Activated CD4-positive, CD25-positive, alpha-beta regulatory T cell treated with anti-CD3 and anti-CD28 coated beads, Interleukin-2, amount 50 U/mL, for 72 hours (primary cell): Measurements from ENCODE around the gene GLCCI1.
"Not testable (repeated sequence)": the region's sequence is repeated elsewhere in the genome, so short reads cannot be mapped to it uniquely, and the experiment has no call there.

Experiments used
- DNase-seq: peaks from one replicate; pipeline ENCODE4 v3.0.0; 2021

The GLCCI1 gene

DNA sequence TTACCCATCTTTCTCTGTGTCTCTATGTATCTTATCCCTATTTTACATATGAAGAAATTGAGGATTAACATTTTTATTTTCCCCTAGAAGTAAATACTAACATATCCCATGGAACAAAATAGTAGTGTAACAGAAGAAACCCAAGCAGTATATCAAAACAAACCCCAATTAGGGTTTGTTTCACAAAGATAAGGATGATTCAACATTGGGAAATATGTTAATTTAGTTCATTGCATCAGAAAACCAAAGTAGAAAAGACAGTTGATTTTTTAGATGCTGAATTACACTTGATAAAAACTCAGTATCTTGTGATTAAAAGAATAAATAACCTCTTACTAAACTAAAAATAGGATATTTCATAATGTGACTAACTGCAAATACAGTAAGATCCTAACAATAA lies 87.8 kb downstream of the GLCCI1 start:
- DNase-seq, result no peak

DNA sequence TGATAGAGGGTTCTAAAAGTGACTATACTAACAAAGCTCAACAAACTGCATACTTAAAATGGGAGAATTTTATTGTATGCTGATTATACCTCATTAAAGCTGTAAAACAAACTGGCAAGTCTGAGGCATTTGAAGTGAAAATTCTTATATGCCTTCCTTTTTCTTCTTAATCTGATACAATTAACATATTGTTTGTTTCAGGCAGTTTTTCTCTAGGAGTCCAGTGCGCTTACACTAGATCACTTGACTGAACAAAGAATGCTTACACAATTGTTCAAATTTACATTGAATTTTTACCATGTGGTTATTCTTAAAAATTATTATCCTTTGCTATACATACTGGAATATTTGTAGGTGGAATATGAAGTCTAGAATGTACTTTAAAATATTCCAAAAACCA lies 89.0 kb downstream of the GLCCI1 start:
- no peak for DNase-seq

DNA sequence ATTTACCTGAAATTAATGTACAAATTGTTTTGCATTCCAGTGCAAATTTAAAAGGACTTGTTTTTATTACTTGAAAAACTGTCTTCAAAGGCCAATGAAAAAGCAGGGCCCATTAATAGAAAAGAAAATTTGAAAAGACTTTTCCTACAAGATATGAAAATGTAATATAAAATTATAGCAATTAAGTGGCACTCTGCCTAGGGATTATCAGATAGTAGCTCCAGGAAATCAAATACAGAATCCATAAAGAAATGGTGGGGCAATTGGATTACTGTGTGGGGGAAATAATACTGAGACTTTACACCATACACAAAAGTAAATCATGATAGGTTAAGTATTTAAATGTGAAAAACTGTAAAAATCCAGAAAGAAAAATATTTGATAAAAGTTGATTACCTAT lies 89.7 kb downstream of the GLCCI1 start:
- DNase-seq, result no peak

GRCh38 chr7:8058852-8059251 lies 90.3 kb downstream of the GLCCI1 start:
- DNase-seq, result no peak

- DNase-seq, result no peak
Observed at GRCh38 chr7:8060241-8060640, 91.6 kb downstream of the GLCCI1 start.

- not testable (repeated sequence) for DNase-seq
Observed at GRCh38 chr7:8063300-8063699, 94.7 kb downstream of the GLCCI1 start.

DNA sequence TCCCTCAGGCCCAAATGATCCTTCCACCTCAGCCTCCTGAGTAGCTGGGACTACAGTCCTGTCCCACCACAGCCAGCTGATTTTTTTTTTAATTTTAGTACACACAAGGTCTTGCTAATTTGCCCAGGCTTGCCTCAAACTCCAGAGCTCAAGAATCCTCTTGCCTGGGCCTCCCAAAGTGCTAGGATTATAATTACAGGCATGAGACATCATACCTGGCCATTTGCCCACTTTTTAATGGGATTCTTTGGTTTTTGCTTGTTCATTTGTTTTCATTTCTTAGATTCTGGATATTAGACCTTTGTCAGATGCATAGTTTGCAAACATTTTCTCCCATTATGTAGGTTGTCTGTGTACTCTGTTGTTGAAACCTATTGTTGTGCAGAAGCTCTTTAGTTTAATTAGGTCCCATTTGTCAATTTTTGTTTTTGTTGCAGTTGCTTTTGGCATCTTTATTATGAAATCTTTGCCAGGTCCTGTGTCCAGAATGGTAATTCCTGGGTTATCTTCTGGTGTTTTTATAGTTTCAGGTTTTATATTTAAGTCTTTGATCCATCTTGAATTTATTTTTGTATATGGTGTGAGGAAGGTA lies 95.2 kb downstream of the GLCCI1 start:
- no peak for DNase-seq

GRCh38 chr7:8064828-8065227 lies 96.2 kb downstream of the GLCCI1 start:
- no peak for DNase-seq

- DNase-seq, result no peak
Observed at GRCh38 chr7:8065356-8065813, 96.8 kb downstream of the GLCCI1 start.

- no peak for DNase-seq
Observed at GRCh38 chr7:8068892-8069686, 100.5 kb downstream of the GLCCI1 start.

DNA sequence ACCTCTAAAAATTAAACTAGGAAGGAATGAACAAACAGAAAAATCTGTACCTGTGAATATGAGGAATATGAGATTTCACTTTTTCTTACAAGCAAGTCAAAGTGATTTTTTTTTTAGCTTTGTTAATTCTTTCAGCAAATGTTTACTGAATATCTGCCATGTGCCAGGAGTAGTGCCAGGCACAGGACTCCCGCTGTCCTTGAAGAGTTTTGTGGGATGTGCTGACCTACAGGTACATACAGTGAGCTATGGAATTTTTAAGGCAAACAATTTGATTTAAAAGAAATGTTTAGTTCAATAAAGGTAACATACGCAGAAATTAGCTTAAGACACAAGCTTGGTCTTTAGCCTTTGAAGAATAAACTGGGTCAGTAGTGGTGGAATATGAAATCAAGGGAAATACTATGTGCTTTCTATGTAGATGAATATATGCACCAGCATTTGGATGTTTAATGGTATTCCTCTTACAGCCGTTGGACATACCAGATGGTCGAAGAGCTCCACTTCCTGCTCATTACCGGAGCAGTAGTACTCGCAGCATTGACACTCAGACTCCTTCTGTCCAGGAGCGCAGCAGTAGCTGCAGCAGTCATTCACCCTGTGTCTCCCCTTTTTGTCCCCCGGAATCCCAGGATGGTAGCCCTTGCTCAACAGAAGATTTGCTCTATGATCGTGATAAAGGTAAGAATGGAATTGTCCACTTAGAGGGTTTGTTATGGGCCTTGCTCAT lies 102.0 kb downstream of the GLCCI1 start:
- DNase-seq, result no peak

DNA sequence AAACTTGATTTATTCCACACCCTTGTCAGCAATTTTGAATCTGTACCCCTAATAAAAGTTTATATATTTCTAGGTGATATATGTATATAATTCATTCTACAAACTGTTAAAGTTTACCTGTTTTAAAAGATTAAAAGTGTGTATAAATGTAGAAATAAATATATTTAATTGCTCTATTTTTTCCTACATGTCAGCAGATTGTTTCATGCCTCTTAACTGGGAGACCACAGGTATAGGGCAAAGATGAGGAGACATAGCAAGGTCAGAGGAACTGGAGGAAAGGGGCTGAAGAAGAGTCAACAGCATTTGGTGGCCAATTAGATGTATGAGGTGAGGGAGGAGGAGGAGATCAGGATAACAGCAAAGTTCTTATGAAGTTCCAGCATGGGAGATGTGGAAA lies 109.8 kb downstream of the GLCCI1 start:
- no peak for DNase-seq

DNA sequence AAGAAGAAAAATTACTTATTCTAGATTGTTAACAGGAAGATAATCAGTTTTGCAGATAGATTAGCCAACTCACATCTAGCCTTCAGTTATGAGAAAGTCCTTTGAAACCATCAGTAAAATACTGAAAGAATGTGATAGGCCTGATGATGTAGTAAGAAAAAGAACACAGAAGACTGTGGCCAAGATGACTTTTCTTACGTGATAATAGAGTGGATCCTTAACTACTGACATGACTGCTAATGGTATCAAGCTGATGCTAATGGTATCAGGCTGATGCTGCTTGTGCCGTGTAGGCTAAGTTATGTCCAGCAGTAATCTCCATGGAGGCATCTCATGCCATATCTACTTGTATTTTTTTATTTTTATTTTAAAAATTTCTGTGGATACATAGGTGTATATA lies 114.2 kb downstream of the GLCCI1 start:
- DNase-seq, result no peak

GRCh38 chr7:8084836-8085235 lies 116.2 kb downstream of the GLCCI1 start:
- no peak for DNase-seq

- DNase-seq, result no peak
Observed at GRCh38 chr7:8085420-8085819, 116.8 kb downstream of the GLCCI1 start.

DNA sequence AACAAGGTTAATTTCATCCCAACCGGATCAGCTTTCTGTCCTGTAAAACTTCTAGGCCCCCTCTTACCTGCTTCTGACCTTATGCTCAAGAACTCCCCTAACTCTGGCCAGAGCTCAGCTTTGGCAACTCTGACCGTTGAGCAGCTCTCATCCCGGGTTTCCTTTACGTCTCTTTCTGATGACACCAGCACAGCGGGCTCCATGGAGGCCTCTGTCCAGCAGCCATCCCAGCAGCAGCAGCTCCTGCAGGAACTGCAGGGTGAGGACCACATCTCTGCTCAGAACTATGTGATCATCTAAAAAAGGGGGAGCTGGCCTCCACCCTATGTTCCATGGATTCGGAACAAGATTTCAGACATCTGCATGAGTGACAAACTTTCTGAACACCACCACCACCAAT lies 117.6 kb downstream of the GLCCI1 start:
- no peak for DNase-seq

- DNase-seq, result no peak
Observed at GRCh38 chr7:8089036-8089780, 120.6 kb downstream of the GLCCI1 start.

DNA sequence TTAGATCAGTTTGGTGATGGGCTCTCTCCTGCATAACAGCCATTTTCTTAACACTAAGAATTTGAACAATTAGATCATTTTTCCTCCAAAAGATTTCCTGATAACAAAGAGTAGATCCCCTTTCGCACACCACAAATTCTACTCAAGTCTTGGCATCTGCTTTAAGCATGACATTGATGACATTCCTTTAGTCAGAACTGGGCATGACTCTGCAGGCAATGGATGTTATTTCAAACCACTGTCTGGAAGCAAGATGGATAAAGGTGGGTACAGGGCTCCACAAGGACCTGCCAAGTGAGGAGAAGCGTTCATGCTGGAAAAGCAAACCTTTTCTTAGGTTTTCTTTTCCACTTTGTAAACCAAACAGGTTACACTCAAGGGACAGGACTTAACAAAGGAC lies 123.5 kb downstream of the GLCCI1 start:
- no peak for DNase-seq

DNA sequence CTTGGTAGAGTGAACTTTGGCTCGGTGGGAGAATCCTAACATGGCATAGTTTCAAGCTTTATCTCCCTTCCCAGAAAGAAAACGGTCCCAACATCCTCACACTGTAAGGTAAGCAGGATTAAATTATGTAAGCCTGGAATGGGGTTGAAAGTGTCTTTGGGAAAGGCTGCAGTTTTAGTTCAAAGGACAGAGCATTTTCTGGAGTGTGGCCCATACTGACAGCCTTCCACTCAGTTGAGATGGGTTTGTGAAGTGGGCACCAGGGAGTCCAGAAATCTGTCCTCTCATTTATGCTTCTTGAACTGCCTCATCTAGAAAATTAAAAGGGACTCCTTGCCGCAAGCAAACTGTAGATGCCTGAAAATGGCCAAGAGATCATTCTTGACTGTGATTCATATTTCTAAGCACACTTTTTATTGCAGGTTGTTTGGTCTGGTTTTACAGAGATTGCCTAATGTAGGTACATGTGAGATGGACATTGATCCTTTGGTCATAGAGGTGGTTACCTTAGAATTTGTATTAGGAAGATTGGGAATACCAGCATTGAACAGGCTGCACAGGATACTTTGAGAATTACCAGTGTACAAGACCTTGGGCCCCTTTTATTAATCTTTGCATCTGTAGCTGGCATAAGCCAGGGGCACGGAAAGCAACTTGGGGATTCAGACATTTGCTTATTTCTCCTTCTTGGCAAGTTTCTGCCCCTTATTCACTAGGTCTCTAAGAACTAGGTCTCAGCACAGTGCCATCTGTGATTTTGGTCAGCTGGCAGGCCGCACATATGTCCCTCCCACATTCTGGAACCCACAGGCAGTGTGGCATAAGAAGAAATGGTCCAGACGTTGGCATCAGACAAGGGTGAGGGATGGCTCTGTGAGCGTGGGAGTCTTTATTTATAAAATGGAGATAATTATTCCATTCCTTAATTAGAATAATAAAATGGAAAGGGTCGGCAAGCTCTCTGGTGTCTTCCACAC lies 125.9 kb downstream of the GLCCI1 start:
- no peak for DNase-seq

DNA sequence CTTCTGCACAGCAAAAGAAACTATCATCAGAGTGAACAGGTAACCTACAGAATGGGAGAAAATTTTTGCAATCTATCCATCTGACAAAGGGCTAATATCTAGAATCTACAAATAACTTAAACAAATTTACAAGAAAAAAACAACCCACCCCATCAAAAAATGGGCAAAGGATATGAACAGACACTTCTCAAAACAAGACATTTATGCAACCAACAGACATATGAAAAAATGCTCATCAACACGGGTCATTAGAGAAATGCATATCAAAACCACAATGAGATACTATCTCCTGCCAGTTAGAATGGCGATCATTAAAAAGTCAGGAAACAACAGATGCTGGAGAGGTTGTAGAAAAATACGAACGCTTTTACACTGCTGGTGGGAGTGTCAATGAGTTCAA lies 132.7 kb downstream of the GLCCI1 start:
- not testable (repeated sequence) for DNase-seq

DNA sequence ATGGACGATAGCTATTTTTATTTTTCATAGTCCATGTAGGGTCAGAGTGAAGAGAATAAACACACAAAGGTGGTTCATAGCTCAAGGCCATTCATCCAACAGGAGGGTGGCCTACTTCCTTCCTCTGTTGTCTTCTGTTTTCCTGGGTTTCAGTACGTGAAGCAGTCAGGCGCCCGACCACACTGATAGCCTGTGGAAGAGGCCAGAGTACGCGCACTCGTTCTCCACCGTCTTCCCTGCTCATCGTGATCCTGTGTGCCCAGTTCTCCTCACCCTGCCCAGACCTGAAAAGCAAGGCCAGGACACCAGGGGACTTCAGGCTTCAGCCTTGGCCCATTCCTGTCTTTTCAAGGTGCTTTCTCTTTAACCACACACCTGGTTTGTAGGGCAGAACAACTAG lies 134.7 kb downstream of the GLCCI1 start:
- DNase-seq, result no peak
